ENCODE data around the gene TMEM91. TPM values are rescaled to one million over a fixed set of nuclear protein-coding genes. Genes with fewer than 3 reads are reported as not detected.

The TMEM91 gene
- total and polyA plus RNA-seq, 2 donors (not counting 1 experiment from before 2014, with no cell fraction given): 6.3 to 7.1 TPM

DNA sequence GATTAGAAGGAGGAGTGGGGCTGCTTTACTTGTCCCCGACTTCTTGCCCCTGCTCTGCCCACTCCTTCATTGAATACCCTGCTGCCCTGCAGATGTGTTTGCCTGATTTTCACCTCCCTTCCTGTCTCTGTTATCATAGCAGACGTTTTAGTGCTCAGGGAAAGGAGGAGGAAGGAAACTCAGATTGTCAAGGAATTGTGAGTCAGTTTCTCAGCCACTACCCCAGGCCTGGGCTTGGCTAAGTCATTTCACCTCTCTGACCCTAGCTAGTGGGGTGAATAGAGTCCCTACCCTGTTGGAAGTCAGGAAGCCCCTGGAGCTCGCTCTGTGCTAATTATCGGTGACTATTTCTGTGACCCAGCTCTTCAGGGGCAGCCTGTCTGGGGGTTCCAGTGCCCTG is 25.1 kb downstream of the TMEM91 start:
- Mint-ChIP-seq H3K9me3 (ENCODE audit: insufficient read depth) (no peaks in the 10 kb centered on the region), H3K4me1 (peaks cover 36% of the 10 kb centered on the region), H3K27ac (no peak overlapping the region), H3K27me3 (no peaks in the 10 kb centered on the region), H3K4me3 (no peak overlapping the region)
- CTCF ChIA-PET: no interaction called here
- 80% methylated on average over 2 of the region's 4 CpGs for WGBS (ENCODE audit: insufficient coverage)
- peaks cover 12 to 17% of the 10 kb centered on the region in 2 donors for H3K4me1 ChIP-seq (ENCODE audit: control insufficient read depth in 2 of 2, insufficient read depth in 2 of 2, low read length in 2 of 2)
- no peaks in the 10 kb centered on the region for H3K27me3 ChIP-seq (replicated peaks in 1 of 4; ENCODE audit: control extremely low read depth in 1 of 4, control insufficient read depth in 3 of 4, insufficient read depth in 4 of 4, low read length in 3 of 4)
- no peak overlapping the region for H3K4me3 ChIP-seq (ENCODE audit: control extremely low read depth in 1 of 5, extremely low read depth in 1 of 5, insufficient read depth in 1 of 5, low read depth in 2 of 5, low read length in 4 of 5)
- H3K9ac ChIP-seq (ENCODE audit: low read length): no peak overlapping the region
- H3K4me2 ChIP-seq (replicated peaks; ENCODE audit: low read depth, low read length, poor library complexity, severe bottlenecking): no peak overlapping the region
- DNase-seq (no peak), ATAC-seq (ENCODE audit: low read depth) (no peak)
- no peaks in the 10 kb centered on the region for H3K9me3 ChIP-seq (ENCODE audit: control extremely low read depth in 1 of 3, control insufficient read depth in 2 of 3, insufficient read depth in 1 of 3, low read length in 2 of 3)
- intact Hi-C loops (cut with micrococcal nuclease): no loop called here
- no peak for TF ChIP-seq EZH2 (IDR thresholded peaks at IDR 0.05; ENCODE audit: borderline replicate concordance, insufficient read depth, low read depth, low read length, poor library complexity, severe bottlenecking)
- TF ChIP-seq, protein P1, sequence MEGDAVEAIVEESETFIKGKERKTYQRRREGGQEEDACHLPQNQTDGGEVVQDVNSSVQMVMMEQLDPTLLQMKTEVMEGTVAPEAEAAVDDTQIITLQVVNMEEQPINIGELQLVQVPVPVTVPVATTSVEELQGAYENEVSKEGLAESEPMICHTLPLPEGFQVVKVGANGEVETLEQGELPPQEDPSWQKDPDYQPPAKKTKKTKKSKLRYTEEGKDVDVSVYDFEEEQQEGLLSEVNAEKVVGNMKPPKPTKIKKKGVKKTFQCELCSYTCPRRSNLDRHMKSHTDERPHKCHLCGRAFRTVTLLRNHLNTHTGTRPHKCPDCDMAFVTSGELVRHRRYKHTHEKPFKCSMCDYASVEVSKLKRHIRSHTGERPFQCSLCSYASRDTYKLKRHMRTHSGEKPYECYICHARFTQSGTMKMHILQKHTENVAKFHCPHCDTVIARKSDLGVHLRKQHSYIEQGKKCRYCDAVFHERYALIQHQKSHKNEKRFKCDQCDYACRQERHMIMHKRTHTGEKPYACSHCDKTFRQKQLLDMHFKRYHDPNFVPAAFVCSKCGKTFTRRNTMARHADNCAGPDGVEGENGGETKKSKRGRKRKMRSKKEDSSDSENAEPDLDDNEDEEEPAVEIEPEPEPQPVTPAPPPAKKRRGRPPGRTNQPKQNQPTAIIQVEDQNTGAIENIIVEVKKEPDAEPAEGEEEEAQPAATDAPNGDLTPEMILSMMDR (IDR thresholded peaks at IDR 0.05): no peak
- H2AFZ ChIP-seq (ENCODE audit: insufficient read depth, low read depth, low read length, poor library complexity, severe bottlenecking): no peak overlapping the region
- H4K20me1 ChIP-seq (ENCODE audit: control insufficient read depth, insufficient read depth, low read length, poor library complexity, severe bottlenecking): peaks cover 10% of the 10 kb centered on the region
- H3K36me3 ChIP-seq (replicated peaks in 1 of 2; ENCODE audit: control extremely low read depth in 1 of 2, control insufficient read depth in 1 of 2, extremely low read depth in 1 of 2, insufficient read depth in 2 of 2, low read length in 1 of 2): peaks cover 0 to 15% of the 10 kb centered on the region in 2 experiments
- peaks cover 61% of the 10 kb centered on the region for H3K79me2 ChIP-seq (ENCODE audit: control insufficient read depth, insufficient read depth, low read length)
- H3K27ac ChIP-seq (ENCODE audit: low read length in 2 of 2): no peak overlapping the region
- POLR2A ChIA-PET: no interaction called here

DNA sequence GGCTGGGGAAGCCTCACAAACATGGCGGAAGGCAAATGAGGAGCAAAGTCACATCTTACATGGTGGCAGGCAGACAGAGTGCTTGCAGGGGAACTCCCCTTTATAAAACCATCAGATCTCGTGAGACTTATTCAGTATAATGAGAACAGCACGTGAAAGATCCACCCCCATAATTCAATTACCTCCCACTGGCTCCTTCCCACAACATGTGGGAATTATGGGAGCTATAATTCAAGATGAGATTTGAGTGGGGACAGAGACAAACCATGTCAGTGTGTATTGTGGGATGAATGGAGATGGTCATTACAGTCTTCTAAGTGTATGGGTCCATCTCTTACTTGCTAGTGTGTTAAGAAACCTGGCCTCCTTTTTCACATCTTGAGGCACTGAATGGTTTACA is 25.7 kb downstream of the TMEM91 start:
- H3K4me2 ChIP-seq (replicated peaks; ENCODE audit: low read depth, low read length, poor library complexity, severe bottlenecking): no peak overlapping the region

More for the DNA sequence above, 25.7 kb downstream of the TMEM91 start:
- H3K27ac Mint-ChIP-seq: no peak overlapping the region
- H3K27ac ChIP-seq (ENCODE audit: low read length in 2 of 2): no peak overlapping the region
- peaks cover 10% of the 10 kb centered on the region for H4K20me1 ChIP-seq (ENCODE audit: control insufficient read depth, insufficient read depth, low read length, poor library complexity, severe bottlenecking)
- H3K4me3 ChIP-seq (ENCODE audit: control extremely low read depth in 1 of 5, extremely low read depth in 1 of 5, insufficient read depth in 1 of 5, low read depth in 2 of 5, low read length in 4 of 5): no peak overlapping the region
- no peak for DNase-seq
- ChIA-PET CTCF (no interaction called here), POLR2A (no interaction called here)
- no peak for TF ChIP-seq EZH2 (IDR thresholded peaks at IDR 0.05; ENCODE audit: borderline replicate concordance, insufficient read depth, low read depth, low read length, poor library complexity, severe bottlenecking)
- TF ChIP-seq, protein P1 (IDR thresholded peaks at IDR 0.05): no peak
- peaks cover 57% of the 10 kb centered on the region for H3K79me2 ChIP-seq (ENCODE audit: control insufficient read depth, insufficient read depth, low read length)
- 100% methylated on average over 1 of the region's 3 CpGs for WGBS (ENCODE audit: insufficient coverage)
- H3K4me3 Mint-ChIP-seq: no peak overlapping the region
- no peak overlapping the region for H3K9ac ChIP-seq (ENCODE audit: low read length)
- peaks cover 11 to 13% of the 10 kb centered on the region in 2 donors for H3K4me1 ChIP-seq (ENCODE audit: control insufficient read depth in 2 of 2, insufficient read depth in 2 of 2, low read length in 2 of 2)
- no peaks in the 10 kb centered on the region for H3K9me3 Mint-ChIP-seq (ENCODE audit: insufficient read depth)
- intact Hi-C loops (cut with micrococcal nuclease): no loop called here
- no peaks in the 10 kb centered on the region for H3K9me3 ChIP-seq (ENCODE audit: control extremely low read depth in 1 of 3, control insufficient read depth in 2 of 3, insufficient read depth in 1 of 3, low read length in 2 of 3)
- H3K4me1 Mint-ChIP-seq: peaks cover 33% of the 10 kb centered on the region
- H3K36me3 ChIP-seq (replicated peaks in 1 of 2; ENCODE audit: control extremely low read depth in 1 of 2, control insufficient read depth in 1 of 2, extremely low read depth in 1 of 2, insufficient read depth in 2 of 2, low read length in 1 of 2): peaks cover 0 to 15% of the 10 kb centered on the region in 2 experiments
- H2AFZ ChIP-seq (ENCODE audit: insufficient read depth, low read depth, low read length, poor library complexity, severe bottlenecking): no peak overlapping the region
- H3K27me3 ChIP-seq (replicated peaks in 1 of 4; ENCODE audit: control extremely low read depth in 1 of 4, control insufficient read depth in 3 of 4, insufficient read depth in 4 of 4, low read length in 3 of 4): no peaks in the 10 kb centered on the region
- no peak for ATAC-seq (ENCODE audit: low read depth)
- no peaks in the 10 kb centered on the region for H3K27me3 Mint-ChIP-seq

Data from B cell (primary cell).